Smooth muscle cell (in vitro differentiated cells): ENCODE measurements around the gene CHRM4. TPM values are rescaled to one million over a fixed set of nuclear protein-coding genes. Genes with fewer than 3 reads are reported as not detected.

Experiments
- DNase-seq: peaks from one replicate; lab custom pipeline; 2025; ENCODE audit not compliant: unreplicated experiment; lab: John Stamatoyannopoulos, UW
- H2AFZ ChIP-seq: fragments of 200-600 bp; sonication (generic); 2 replicates; pipeline ENCODE4 v1.6.0; 2016; ENCODE audit warnings: antibody characterized with exemption, low read depth, mild to moderate bottlenecking
- H3F3A ChIP-seq: fragments of 200-600 bp; sonication (generic); 2 replicates; pipeline ENCODE4 v1.6.0; 2017; ENCODE audit warnings: antibody characterized with exemption, low read depth
- H3K27ac ChIP-seq: fragments of 200-600 bp; sonication (generic); 2 replicates; pipeline ENCODE4 v1.5.1; 2016; ENCODE audit warnings: low read depth, mild to moderate bottlenecking
- H3K27me3 ChIP-seq: fragments of 200-600 bp; sonication (generic); 2 replicates; pipeline ENCODE4 v1.6.1; 2016; ENCODE audit warnings: low read depth, mild to moderate bottlenecking
- H3K36me3 ChIP-seq: fragments of 200-600 bp; sonication (generic); 2 replicates; pipeline ENCODE4 v1.5.1; 2016; ENCODE audit warnings: low read depth
- H3K4me1 ChIP-seq: fragments of 200-600 bp; sonication (generic); 2 replicates; pipeline ENCODE4 v1.5.1; 2016; ENCODE audit warnings: low read depth
- H3K4me2 ChIP-seq: fragments of 200-600 bp; sonication (generic); 2 replicates; pipeline ENCODE4 v1.6.0; 2016; ENCODE audit warnings: mild to moderate bottlenecking
- H3K4me3 ChIP-seq: fragments of 200-600 bp; sonication (generic); 2 replicates; pipeline ENCODE4 v1.5.1; 2016; ENCODE audit warnings: mild to moderate bottlenecking
- H3K79me2 ChIP-seq: fragments of 200-600 bp; sonication (generic); 2 replicates; pipeline ENCODE4 v1.6.0; 2016; ENCODE audit warnings: low read depth, mild to moderate bottlenecking
- H3K9ac ChIP-seq: fragments of 200-600 bp; sonication (generic); 2 replicates; pipeline ENCODE4 v1.6.0; 2016; ENCODE audit warnings: low read depth
- H3K9me3 ChIP-seq: fragments of 200-600 bp; sonication (generic); replicated peaks from 2 replicates; pipeline ENCODE4 v1.5.1; 2016; ENCODE audit warnings: low read depth
- H4K20me1 ChIP-seq: fragments of 200-600 bp; sonication (generic); 2 replicates; pipeline ENCODE4 v1.6.0; 2016; ENCODE audit warnings: low read depth
- WGBS: methylation state at CpG from one replicate; pipeline ENCODE4 v1.1.7; 2016; ENCODE audit warnings: low lambda C conversion rate; 5-methylcytosine and 5-hydroxymethylcytosine counted together
- polyA plus RNA-seq: library from polyadenylated mRNA; unstranded; fragments of >200 nt; fragmentation: Nextera tagmentation; extraction: Ambion mirVana; gene quantifications from 2 replicates; pipeline ENCODE4 v1.2.1, GENCODE V29; 2016
- total RNA-seq: library from RNA; depleted of rRNA; stranded (reverse); fragments of >200 nt; gene quantifications from 2 replicates; pipeline ENCODE4 v1.2.3, GENCODE V29; 2014
- TF ChIP-seq, protein P1 (sequence below): fragments of 200-600 bp; sonication (generic); IDR thresholded peaks from 2 replicates; pipeline ENCODE4 v1.5.1; 2017; ENCODE audit warnings: borderline replicate concordance, mild to moderate bottlenecking, antibody characterized with exemption; ENCODE audit not compliant: insufficient read depth, poor library complexity, severe bottlenecking

The CHRM4 gene
- total and polyA plus RNA-seq, 2 experiments from 2014 or later: 4.7 to 20.0 TPM

DNA sequence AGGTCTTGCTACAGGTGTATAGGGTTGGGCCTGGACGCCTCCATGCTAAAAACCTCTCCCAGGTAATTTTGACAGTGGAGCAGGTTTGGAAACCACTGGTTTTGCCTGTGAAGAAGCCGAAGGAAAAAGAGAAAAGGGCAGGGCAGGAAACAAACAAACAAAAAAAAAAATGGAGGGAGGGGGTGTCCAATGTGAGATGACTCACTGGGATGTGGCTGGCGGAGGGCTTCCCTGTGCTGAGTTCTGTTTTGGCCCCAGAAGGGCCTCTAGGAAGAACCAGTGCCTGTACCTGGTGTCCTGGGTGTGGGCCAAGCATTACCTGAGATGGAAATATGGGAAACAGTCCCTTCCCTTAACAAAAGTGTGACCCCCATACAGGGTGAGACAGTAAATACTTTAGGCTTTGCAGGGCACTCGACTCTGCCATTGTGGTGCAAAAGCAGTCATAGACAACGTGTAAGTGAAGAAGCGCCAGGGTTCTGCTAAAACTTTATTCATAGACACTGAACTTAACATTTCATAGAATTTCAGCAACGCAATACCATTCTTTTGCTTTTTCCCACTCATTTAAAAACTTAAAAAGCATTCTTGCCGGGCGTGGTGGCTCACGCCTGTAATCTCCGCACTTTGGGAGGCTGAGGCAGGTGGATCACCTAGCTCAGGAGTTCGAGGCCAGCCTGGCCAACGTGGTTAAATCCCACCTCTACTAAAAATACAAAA, 53.8 kb downstream of the CHRM4 start:
- Histone ChIP-seq H3K79me2 (no peaks in the 10 kb centered on the region), H3F3A (peaks cover 5% of the 10 kb centered on the region), H2AFZ (no peak overlapping the region), H3K9me3 (no peaks in the 10 kb centered on the region), H3K4me1 (peaks cover 24% of the 10 kb centered on the region), H3K27me3 (no peaks in the 10 kb centered on the region), H4K20me1 (no peaks in the 10 kb centered on the region), H3K4me2 (no peak overlapping the region), H3K36me3 (no peaks in the 10 kb centered on the region), H3K9ac (no peak overlapping the region), H3K4me3 (no peak overlapping the region), H3K27ac (no peak overlapping the region)
- 88% methylated on average over 13 of the region's 13 CpGs for WGBS
- DNase-seq: no peak
- TF ChIP-seq, protein P1, sequence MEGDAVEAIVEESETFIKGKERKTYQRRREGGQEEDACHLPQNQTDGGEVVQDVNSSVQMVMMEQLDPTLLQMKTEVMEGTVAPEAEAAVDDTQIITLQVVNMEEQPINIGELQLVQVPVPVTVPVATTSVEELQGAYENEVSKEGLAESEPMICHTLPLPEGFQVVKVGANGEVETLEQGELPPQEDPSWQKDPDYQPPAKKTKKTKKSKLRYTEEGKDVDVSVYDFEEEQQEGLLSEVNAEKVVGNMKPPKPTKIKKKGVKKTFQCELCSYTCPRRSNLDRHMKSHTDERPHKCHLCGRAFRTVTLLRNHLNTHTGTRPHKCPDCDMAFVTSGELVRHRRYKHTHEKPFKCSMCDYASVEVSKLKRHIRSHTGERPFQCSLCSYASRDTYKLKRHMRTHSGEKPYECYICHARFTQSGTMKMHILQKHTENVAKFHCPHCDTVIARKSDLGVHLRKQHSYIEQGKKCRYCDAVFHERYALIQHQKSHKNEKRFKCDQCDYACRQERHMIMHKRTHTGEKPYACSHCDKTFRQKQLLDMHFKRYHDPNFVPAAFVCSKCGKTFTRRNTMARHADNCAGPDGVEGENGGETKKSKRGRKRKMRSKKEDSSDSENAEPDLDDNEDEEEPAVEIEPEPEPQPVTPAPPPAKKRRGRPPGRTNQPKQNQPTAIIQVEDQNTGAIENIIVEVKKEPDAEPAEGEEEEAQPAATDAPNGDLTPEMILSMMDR: no peak

- H3K9me3 ChIP-seq: no peaks in the 10 kb centered on the region
- 64% methylated on average over 12 of the region's 12 CpGs for WGBS
These were observed 54.9 kb downstream of the CHRM4 start for GRCh38 chr11:46336563-46337180.

GRCh38 chr11:46335890-46336562, 55.5 kb downstream of the CHRM4 start:
- Histone ChIP-seq H3K27ac (no peak overlapping the region), H3K4me1 (peaks cover 31% of the 10 kb centered on the region), H3K9ac (no peak overlapping the region), H2AFZ (no peak overlapping the region), H3K9me3 (no peaks in the 10 kb centered on the region), H3K4me3 (no peak overlapping the region), H3K27me3 (peaks cover 4% of the 10 kb centered on the region), H3K4me2 (peak overlapping the region; percentile 51), H4K20me1 (no peaks in the 10 kb centered on the region), H3F3A (peaks cover 3% of the 10 kb centered on the region), H3K36me3 (no peaks in the 10 kb centered on the region), H3K79me2 (no peaks in the 10 kb centered on the region)
- WGBS: 81% methylated on average over 11 of the region's 11 CpGs
- no peak for DNase-seq
- TF ChIP-seq, protein P1: no peak

More at GRCh38 chr11:46336563-46337180, 54.9 kb downstream of the CHRM4 start:
- Histone ChIP-seq H2AFZ (no peak overlapping the region), H3K27ac (no peak overlapping the region), H3K4me2 (peak overlapping the region; percentile 51), H3K4me1 (peaks cover 31% of the 10 kb centered on the region), H3K79me2 (no peaks in the 10 kb centered on the region), H3K27me3 (peaks cover 4% of the 10 kb centered on the region), H3K4me3 (no peak overlapping the region), H3F3A (peaks cover 3% of the 10 kb centered on the region), H3K9ac (no peak overlapping the region), H4K20me1 (no peaks in the 10 kb centered on the region), H3K36me3 (no peaks in the 10 kb centered on the region)
- TF ChIP-seq, protein P1: no peak
- no peak for DNase-seq
